NT2/D1 (cell line): Measurements from ENCODE around the gene SNRNP200.

Experiments
- SUZ12 ChIP-seq: IDR thresholded peaks from 2 replicates; pipeline ENCODE4 v1.6.1; 2011; ENCODE audit not compliant: insufficient read length, insufficient read depth; ENCODE audit errors: extremely low read depth
- YY1 ChIP-seq: IDR thresholded peaks from 2 replicates; pipeline ENCODE4 v1.6.1; 2011; ENCODE audit not compliant: insufficient read length, insufficient read depth
- ZNF274 ChIP-seq: IDR thresholded peaks from 2 replicates; pipeline ENCODE4 v1.6.1; 2011; ENCODE audit warnings: mild to moderate bottlenecking, low read depth, low read length

DNA sequence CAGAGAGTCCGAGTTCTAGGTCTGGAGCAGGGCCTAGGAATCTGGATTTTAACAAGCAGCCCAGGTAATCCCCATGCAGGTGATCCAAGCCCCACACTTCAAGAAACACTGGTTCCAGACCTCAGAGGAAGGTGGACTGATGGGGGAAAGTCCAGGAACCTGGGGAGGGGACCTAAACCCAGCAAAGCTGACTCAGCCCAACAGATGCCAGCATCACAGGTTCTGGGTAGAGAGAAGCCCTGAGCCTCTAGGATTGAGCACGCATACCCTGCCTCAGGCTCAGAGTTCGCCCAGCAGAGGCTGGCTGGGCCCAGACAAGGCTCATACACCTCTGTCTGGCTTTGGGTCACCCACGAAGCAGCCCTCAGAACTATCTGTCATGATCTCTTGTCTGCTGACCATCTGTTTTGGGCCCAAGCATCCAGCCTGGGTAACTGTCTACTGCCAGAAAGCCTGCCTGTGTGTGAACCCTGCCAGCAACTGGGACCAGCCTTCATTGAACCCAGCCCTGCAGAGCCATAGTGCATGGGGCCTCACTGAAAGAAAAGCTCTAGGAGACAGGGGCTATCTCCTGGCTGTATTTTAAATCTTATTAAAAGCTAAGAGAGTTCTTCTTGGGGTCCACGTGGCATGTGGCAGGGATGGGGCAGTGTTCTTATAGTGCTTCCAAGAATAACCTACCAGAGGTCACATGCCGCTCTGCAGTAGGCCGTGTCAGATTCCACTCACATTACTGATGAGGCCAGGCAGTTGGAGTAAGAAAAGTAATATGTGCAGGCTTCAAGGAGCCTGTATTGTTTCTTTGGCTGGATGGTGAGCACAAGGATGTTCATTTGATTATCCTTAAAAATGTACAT, 47.0 kb downstream of the SNRNP200 start:
- TF ChIP-seq ZNF274 (no peak), YY1 (no peak), SUZ12 (no peak)
